Parietal lobe (tissue), 2 donors: ENCODE results near the gene CNTNAP1. TPM values are rescaled to one million over a fixed set of nuclear protein-coding genes. Genes with fewer than 3 reads are reported as not detected.

Experiments used
- small RNA-seq: library from RNA; depleted of rRNA; stranded (forward); fragments of <200 nt; gene quantifications from one replicate; pipeline ENCODE3, GENCODE V24; 2014; ENCODE audit warnings: low replicate concordance
- total RNA-seq: library from RNA; depleted of rRNA; stranded (reverse); fragments of >200 nt; gene quantifications from one replicate; pipeline ENCODE4 v1.2.3, GENCODE V29; 2014

The CNTNAP1 gene
- 12.5 TPM for total RNA-seq

GRCh38 chr17:42681976-42682721, at the start of gene CNTNAP1:
TSS of gene CNTNAP1 (plus strand) at chr17:42682531. CDS start at chr17:42682830, 299 bp downstream.

GRCh38 chr17:42659079-42659931, 23.0 kb upstream of the CNTNAP1 start, which contains the start of gene TUBG2:
TSS of gene TUBG2 (plus strand) at chr17:42659284. CDS start at chr17:42659504, 220 bp downstream.

GRCh38 chr17:42676424-42677011, 5.8 kb upstream of the CNTNAP1 start, which contains the start of gene PLEKHH3:
TSS of gene PLEKHH3 (minus strand) at chr17:42676994. CDS start at chr17:42676563, 431 bp downstream.

GRCh38 chr17:42744806-42745617, 62.7 kb downstream of the CNTNAP1 start, which contains the start of gene EZH1:
TSS of gene EZH1 (minus strand) at chr17:42745040. CDS start at chr17:42728941, 16,099 bp downstream.

Small RNA genes lying within 50 kb of the gene (small RNA-seq; reads per million reads assigned to genes)
- not detected for gene MIR6780A

Other genes with a start within 250 kb of the CNTNAP1 start
- gene ATP6V0A1, start 223.7 kb upstream of the CNTNAP1 start, total RNA-seq: 330 TPM
- 14.7 TPM for gene NAGLU, start 146.3 kb upstream of the CNTNAP1 start, total RNA-seq
- gene HSD17B1, start 129.6 kb upstream of the CNTNAP1 start, total RNA-seq: 1.6 TPM
- gene COASY, start 120.4 kb upstream of the CNTNAP1 start, total RNA-seq: 5.9 TPM
- gene MLX, start 115.4 kb upstream of the CNTNAP1 start, total RNA-seq: 35.7 TPM
- 6.9 TPM for gene PSMC3IP, start 104.8 kb upstream of the CNTNAP1 start, total RNA-seq
- gene RETREG3, start 73.2 kb upstream of the CNTNAP1 start, total RNA-seq: 49.8 TPM
- 18.2 TPM for gene TUBG1, start 72.8 kb upstream of the CNTNAP1 start, total RNA-seq
- gene TUBG2, start 23.2 kb upstream of the CNTNAP1 start, total RNA-seq: 26.3 TPM
- gene PLEKHH3, start 5.5 kb upstream of the CNTNAP1 start, total RNA-seq: 4.4 TPM
- 0.94 TPM for gene CCR10, start 688 bp upstream of the CNTNAP1 start, total RNA-seq
- 68.9 TPM for gene EZH1, start 62.5 kb downstream of the CNTNAP1 start, total RNA-seq
- gene RAMP2, start 78.7 kb downstream of the CNTNAP1 start, total RNA-seq: 9.1 TPM
- 24.4 TPM for gene VPS25, start 90.9 kb downstream of the CNTNAP1 start, total RNA-seq
- not detected for gene WNK4, start 98.1 kb downstream of the CNTNAP1 start, total RNA-seq
- 65.7 TPM for gene COA3, start 116.2 kb downstream of the CNTNAP1 start, total RNA-seq
- 0.31 TPM for gene CNTD1, start 116.3 kb downstream of the CNTNAP1 start, total RNA-seq
- gene BECN1, start 141.8 kb downstream of the CNTNAP1 start, total RNA-seq: 61.3 TPM
- gene PSME3, start 150.9 kb downstream of the CNTNAP1 start, total RNA-seq: 41.0 TPM
- gene AOC2, start 162.0 kb downstream of the CNTNAP1 start, total RNA-seq: 2.5 TPM
- 0.31 TPM for gene AOC3, start 168.7 kb downstream of the CNTNAP1 start, total RNA-seq
- not detected for gene G6PC1, start 218.3 kb downstream of the CNTNAP1 start, total RNA-seq